ENCODE data around the gene USP25. TPM values are rescaled to one million over a fixed set of nuclear protein-coding genes. Genes with fewer than 3 reads are reported as not detected.

Gene USP25
- total RNA-seq, 3 donors from 2014 or later = 33.5 to 48.2 (median 43.3) TPM

GRCh38 chr21:15928686-15929425, 199.1 kb downstream of the USP25 start:
- no peak for DNase-seq
- no peaks in the 10 kb centered on the region for H3K9me3 ChIP-seq
- TF ChIP-seq CTCF (IDR thresholded peaks at IDR 0.05) = no peak
- no peak for ATAC-seq
- H3K36me3 ChIP-seq (ENCODE audit: low read depth) = no peaks in the 10 kb centered on the region
- H3K4me3 ChIP-seq = no peak overlapping the region
- no peaks in the 10 kb centered on the region for H3K4me1 ChIP-seq (ENCODE audit: low read depth)
- intact Hi-C loops (cut with DNase I, micrococcal nuclease) = no loop called here

GRCh38 chr21:15929536-15929935, 199.8 kb downstream of the USP25 start:
- intact Hi-C loops (cut with DNase I, micrococcal nuclease) = no loop called here
- Histone ChIP-seq H3K4me1 (ENCODE audit: low read depth) (no peaks in the 10 kb centered on the region), H3K9me3 (no peaks in the 10 kb centered on the region), H3K36me3 (ENCODE audit: low read depth) (no peaks in the 10 kb centered on the region), H3K4me3 (no peak overlapping the region)
- TF ChIP-seq CTCF (IDR thresholded peaks at IDR 0.05) = no peak
- ATAC-seq = no peak
- DNase-seq = no peak
